HepG2 (cell line): Measurements from ENCODE around the gene GABRG3. TPM values are rescaled to one million over a fixed set of nuclear protein-coding genes. Genes with fewer than 3 reads are reported as not detected.

Experiments used
- ATAC-seq: fragments of 200-7000 bp; cut with Tn5 transposase; 3 replicates; pipeline ENCODE4 v1.9.1; 2020; ENCODE audit warnings: mild to moderate bottlenecking, moderate library complexity
- BruUV-seq: library from RNA; stranded (reverse); fragments of 400-500 nt; replicated peaks from 2 replicates; lab custom pipeline; 2021; lab: Mats Ljungman, UMichigan
- CTCF ChIA-PET: fragments of 300-600 bp; formaldehyde crosslinking; extraction: SDS; loops from one replicate; lab custom pipeline; 2021; ENCODE audit warnings: low total read pairs, inconsistent platforms, low intra/inter-chr PET ratio; lab: Yijun Ruan, JAX
- POLR2A ChIA-PET: fragments of 350-600 bp; sonication (Branson Sonifier 250); formaldehyde crosslinking; loops from one replicate; lab custom pipeline; 2020; ENCODE audit warnings: antibody characterized with exemption, inconsistent platforms; lab: Yijun Ruan, JAX
- DNase-seq: peaks from one replicate; pipeline ENCODE4 v3.0.0-alpha.2; 2015; ENCODE audit warnings: low spot score
- FAIRE-seq: peaks from 3 replicates; lab custom pipeline; 2011; peaks lifted over from hg19 to GRCh38; lab: Jason Lieb, UNC
- H2AFZ ChIP-seq: one replicate; pipeline ENCODE4 v1.6.1; 2011; ENCODE audit warnings: low read length, inconsistent platforms
- H3K27ac ChIP-seq: fragments of 300-600 bp; 3 replicates; pipeline ENCODE4 v1.8.0; 2011; ENCODE audit warnings: mixed run types, mild to moderate bottlenecking, mixed read lengths, low read length, inconsistent platforms; ENCODE audit not compliant: insufficient read depth; ENCODE audit errors: extremely low read length
- H3K27me3 ChIP-seq, 2 experiments: fragments of 200-600 bp in 1 of 2; 2 replicates in 1 of 2; 3 replicates in 1 of 2; pipeline versions ENCODE4 v1.6.0 to v1.8.0; 2011; ENCODE audit warnings: low read length in 2 of 2, mild to moderate bottlenecking in 2 of 2, moderate library complexity in 2 of 2, inconsistent platforms in 1 of 2; ENCODE audit not compliant: insufficient read depth in 2 of 2, control insufficient read depth in 1 of 2
- H3K36me3 ChIP-seq, 2 experiments: fragments of 200-600 bp in 1 of 2; replicated peaks in 1 of 2; 2 replicates in 1 of 2; 3 replicates in 1 of 2; pipeline versions ENCODE4 v1.5.1 to v1.8.0; 2011; ENCODE audit warnings: low read length in 2 of 2, inconsistent platforms in 1 of 2; ENCODE audit not compliant: insufficient read depth in 2 of 2, control insufficient read depth in 1 of 2
- H3K4me1 ChIP-seq: 2 replicates; pipeline ENCODE4 v1.5.1; 2012; ENCODE audit warnings: low read length, inconsistent platforms; ENCODE audit not compliant: insufficient read depth
- H3K4me2 ChIP-seq: 2 replicates; pipeline ENCODE4 v1.6.0; 2011; ENCODE audit warnings: low read depth, low read length, inconsistent platforms
- H3K4me3 ChIP-seq, 3 experiments: fragments of 200-600 bp in 1 of 3; sonication (generic), shearing (Covaris generic) in 1 of 3; replicated peaks in 1 of 3; 2 replicates each; pipeline ENCODE4 v1.5.1; 2011 to 2016; ENCODE audit warnings: low read length in 3 of 3, inconsistent platforms in 2 of 3, low read depth in 2 of 3, mild to moderate bottlenecking in 2 of 3, control low read depth in 1 of 3, mixed read lengths in 1 of 3; ENCODE audit not compliant: insufficient read depth in 1 of 3
- H3K79me2 ChIP-seq: one replicate; pipeline ENCODE4 v1.6.1; 2011; ENCODE audit warnings: low read length, inconsistent platforms; ENCODE audit not compliant: insufficient read depth
- H3K9ac ChIP-seq: 2 replicates; pipeline ENCODE4 v1.6.0; 2011; ENCODE audit warnings: mild to moderate bottlenecking, low read depth, low read length, inconsistent platforms; ENCODE audit not compliant: insufficient read depth
- H3K9me3 ChIP-seq: 2 replicates; pipeline ENCODE4 v1.5.1; 2012; ENCODE audit warnings: mild to moderate bottlenecking, low read length
- H4K20me1 ChIP-seq: 2 replicates; pipeline ENCODE4 v1.6.0; 2011; ENCODE audit warnings: inconsistent platforms, mild to moderate bottlenecking, low read length, moderate library complexity; ENCODE audit not compliant: insufficient read depth
- AKAP8 ChIP-seq: sonication (generic); formaldehyde crosslinking; IDR thresholded peaks from 2 replicates; pipeline ENCODE4 v1.5.1; 2020; ENCODE audit warnings: mild to moderate bottlenecking, missing genetic modification reagents
- CBFB ChIP-seq: sonication (generic); formaldehyde crosslinking; IDR thresholded peaks from 2 replicates; pipeline ENCODE4 v1.4.0; 2020; ENCODE audit warnings: missing genetic modification reagents
- CC2D1A ChIP-seq: sonication (generic); formaldehyde crosslinking; IDR thresholded peaks from 2 replicates; pipeline ENCODE4 v1.8.1; 2023; ENCODE audit warnings: mild to moderate bottlenecking, missing genetic modification reagents
- FOXM1 ChIP-seq: sonication (generic); formaldehyde crosslinking; IDR thresholded peaks from 2 replicates; pipeline ENCODE4 v1.5.0; 2020; ENCODE audit warnings: missing genetic modification reagents
- GZF1 ChIP-seq: sonication (generic); formaldehyde crosslinking; IDR thresholded peaks from 2 replicates; pipeline ENCODE4 v1.5.1; 2020; ENCODE audit warnings: mild to moderate bottlenecking, missing genetic modification reagents
- HNF4G ChIP-seq, 2 experiments: sonication (generic) in 1 of 2; formaldehyde crosslinking in 1 of 2; IDR thresholded peaks; 2 replicates each; pipeline versions ENCODE4 v1.4.0 to v1.6.1; 2011 to 2020; ENCODE audit warnings: borderline replicate concordance in 2 of 2, low read depth in 2 of 2, mild to moderate bottlenecking in 2 of 2, low read length in 1 of 2, missing genetic modification reagents in 1 of 2, moderate library complexity in 1 of 2
- HNRNPLL ChIP-seq: fragments of 200-400 bp; formaldehyde crosslinking; IDR thresholded peaks from 2 replicates; pipeline ENCODE4 v1.6.1; 2017; ENCODE audit warnings: mild to moderate bottlenecking, low read depth, low read length; ENCODE audit not compliant: poor library complexity, severe bottlenecking
- KDM5A ChIP-seq: fragments of 200-600 bp; sonication (generic); IDR thresholded peaks from 2 replicates; pipeline ENCODE4 v1.7.0; 2018; ENCODE audit warnings: antibody characterized with exemption, mild to moderate bottlenecking, low read length, borderline replicate concordance
- NFE2 ChIP-seq: sonication (generic); formaldehyde crosslinking; IDR thresholded peaks from 2 replicates; pipeline ENCODE4 v1.4.0; 2020; ENCODE audit warnings: missing genetic modification reagents
- RELA ChIP-seq: sonication (generic); formaldehyde crosslinking; IDR thresholded peaks from 2 replicates; pipeline ENCODE4 v1.4.0; 2020; ENCODE audit warnings: missing genetic modification reagents
- SP2 ChIP-seq: sonication (generic); formaldehyde crosslinking; IDR thresholded peaks from 2 replicates; pipeline ENCODE4 v1.5.1; 2020; ENCODE audit warnings: mild to moderate bottlenecking, missing genetic modification reagents
- TEAD3 ChIP-seq: optimal IDR thresholded peaks from 2 replicates; pipeline ENCODE3; 2016; ENCODE audit warnings: borderline replicate concordance
- U2AF1 ChIP-seq: fragments of 200-400 bp; formaldehyde crosslinking; optimal IDR thresholded peaks from 2 replicates; pipeline ENCODE3; 2017; ENCODE audit warnings: mild to moderate bottlenecking, low read depth, low read length
- USF2 ChIP-seq, 2 experiments: sonication (generic) in 1 of 2; formaldehyde crosslinking in 1 of 2; IDR thresholded peaks; 2 replicates each; pipeline versions ENCODE4 v1.5.1 to v1.6.1; 2011 to 2020; ENCODE audit warnings: borderline replicate concordance in 1 of 2, low read depth in 1 of 2, low read length in 1 of 2, mild to moderate bottlenecking in 1 of 2, missing genetic modification reagents in 1 of 2, moderate library complexity in 1 of 2
- ZBTB20 ChIP-seq: sonication (generic); formaldehyde crosslinking; IDR thresholded peaks from 2 replicates; pipeline ENCODE4 v1.8.1; 2023; ENCODE audit warnings: missing genetic modification reagents, low read depth, mild to moderate bottlenecking, borderline replicate concordance
- ZKSCAN5 ChIP-seq: sonication (generic); formaldehyde crosslinking; IDR thresholded peaks from 2 replicates; pipeline ENCODE4 v1.5.1; 2020; ENCODE audit warnings: mild to moderate bottlenecking, missing genetic modification reagents
- ZNF10 ChIP-seq: sonication (generic); formaldehyde crosslinking; IDR thresholded peaks from 2 replicates; pipeline ENCODE4 v1.4.0; 2020; ENCODE audit warnings: mild to moderate bottlenecking, low read depth, missing genetic modification reagents, borderline replicate concordance
- ZNF431 ChIP-seq: sonication (generic); formaldehyde crosslinking; IDR thresholded peaks from 2 replicates; pipeline ENCODE4 v1.9.0; 2022; ENCODE audit warnings: missing genetic modification reagents, low read depth, mild to moderate bottlenecking, borderline replicate concordance
- ZNF678 ChIP-seq: sonication (generic); formaldehyde crosslinking; IDR thresholded peaks from 2 replicates; pipeline ENCODE4 v1.4.0; 2020; ENCODE audit warnings: mild to moderate bottlenecking, missing genetic modification reagents
- ZNF850 ChIP-seq: sonication (generic); formaldehyde crosslinking; conservative IDR thresholded peaks from 2 replicates; pipeline ENCODE4 v1.9.0; 2021; ENCODE audit warnings: mild to moderate bottlenecking, missing genetic modification reagents
- WGBS: methylation state at CpG from one replicate; pipeline ENCODE4 v1.1.6; 2017; ENCODE audit warnings: low lambda C conversion rate; 5-methylcytosine and 5-hydroxymethylcytosine counted together
- in situ Hi-C: cut with HindIII; loops from 2 replicates; pipeline ENCODE4 v1.10.0; 2017; ENCODE audit warnings: low pct_unique_long_range_greater_than_20kb; ENCODE audit not compliant: extremely low pct_ligation_motif_present
- intact Hi-C: fragments of 100-400 bp; cut with micrococcal nuclease; formaldehyde crosslinking; loops from one replicate; pipeline ENCODE4 v1.10.0; 2022; ENCODE audit not compliant: unreplicated experiment
- polyA plus RNA-seq, 8 experiments: library from polyadenylated mRNA; depleted of rRNA in 3 of 8; stranded (reverse) in 7 of 8; unstranded in 1 of 8; fragments of >200 nt; fragmentation: Illumina TruSeq in 4 of 8; extraction: Trizol in 4 of 8; gene quantifications; 2 replicates each; pipeline versions ENCODE4 v1.2.1 to v1.2.3, GENCODE V29; 2011 to 2016; ENCODE audit warnings: low read depth in 4 of 8, missing spikeins in 1 of 8, mixed read lengths in 1 of 8; ENCODE audit not compliant: insufficient read depth in 1 of 8
- total RNA-seq, 5 experiments: library from RNA; depleted of rRNA; stranded (reverse); fragments of >200 nt; fragmentation: Illumina TruSeq; extraction: Trizol; gene quantifications; 2 replicates each; pipeline ENCODE4 v1.2.3, GENCODE V29; 2016; ENCODE audit warnings: low read depth in 1 of 5
- TF ChIP-seq, protein P1 (sequence below): sonication (generic); formaldehyde crosslinking; IDR thresholded peaks from 2 replicates; pipeline ENCODE4 v1.5.1; 2020; ENCODE audit warnings: missing genetic modification reagents, mild to moderate bottlenecking, borderline replicate concordance

GABRG3 gene
- total and polyA plus RNA-seq, 2 of the 13 experiments (the other 11 are each of a cell fraction or from before 2014, with no cell fraction given) = not detected

DNA sequence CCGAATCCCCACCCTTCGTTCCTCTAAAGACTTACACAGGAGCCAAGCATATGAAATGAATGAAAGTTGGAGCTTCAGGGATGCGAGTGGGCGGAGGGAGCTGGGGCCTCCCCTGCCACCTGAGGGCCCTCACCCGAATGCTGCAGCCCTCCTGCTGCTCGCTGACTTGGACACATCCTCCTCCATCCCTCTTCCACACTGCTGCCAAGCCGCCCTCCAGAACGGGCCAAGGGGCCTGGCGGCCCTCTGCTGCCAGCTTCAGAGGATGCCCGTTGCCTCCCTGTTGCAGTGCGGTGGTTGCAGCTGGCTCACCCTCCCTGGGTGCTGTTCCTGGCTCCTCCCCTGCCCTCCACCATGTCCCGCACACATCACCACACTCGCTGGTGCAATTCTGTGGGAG, 71.2 kb downstream of the GABRG3 start (continued):
- TF ChIP-seq HNRNPLL (no peak), ZBTB20 (CRISPR knock-in tag) (no peak), RELA (CRISPR knock-in tag) (no peak)

- in situ Hi-C loops = no loop called here
- TF ChIP-seq ZNF10 (CRISPR knock-in tag) (no peak), U2AF1 (no peak), TEAD3 (no peak), GZF1 (CRISPR knock-in tag) (no peak), ZKSCAN5 (CRISPR knock-in tag) (no peak), ZNF850 (CRISPR knock-in tag) (no peak), AKAP8 (CRISPR knock-in tag) (no peak), FOXM1 (CRISPR knock-in tag) (no peak), NFE2 (CRISPR knock-in tag) (no peak), HNF4G (IDR thresholded peaks at IDR 0.05; ENCODE audit: borderline replicate concordance, low read depth, low read length) (no peak), HNF4G (CRISPR knock-in tag; IDR thresholded peaks at IDR 0.05; ENCODE audit: borderline replicate concordance, low read depth) (no peak), ZNF431 (no peak), CBFB (no peak), SP2 (CRISPR knock-in tag) (no peak), KDM5A (no peak), USF2 (IDR thresholded peaks at IDR 0.05; ENCODE audit: low read depth, low read length) (no peak), USF2 (CRISPR knock-in tag; IDR thresholded peaks at IDR 0.05; ENCODE audit: borderline replicate concordance) (no peak), CC2D1A (CRISPR knock-in tag) (no peak), ZNF678 (CRISPR knock-in tag) (no peak)
- TF ChIP-seq, protein P1, sequence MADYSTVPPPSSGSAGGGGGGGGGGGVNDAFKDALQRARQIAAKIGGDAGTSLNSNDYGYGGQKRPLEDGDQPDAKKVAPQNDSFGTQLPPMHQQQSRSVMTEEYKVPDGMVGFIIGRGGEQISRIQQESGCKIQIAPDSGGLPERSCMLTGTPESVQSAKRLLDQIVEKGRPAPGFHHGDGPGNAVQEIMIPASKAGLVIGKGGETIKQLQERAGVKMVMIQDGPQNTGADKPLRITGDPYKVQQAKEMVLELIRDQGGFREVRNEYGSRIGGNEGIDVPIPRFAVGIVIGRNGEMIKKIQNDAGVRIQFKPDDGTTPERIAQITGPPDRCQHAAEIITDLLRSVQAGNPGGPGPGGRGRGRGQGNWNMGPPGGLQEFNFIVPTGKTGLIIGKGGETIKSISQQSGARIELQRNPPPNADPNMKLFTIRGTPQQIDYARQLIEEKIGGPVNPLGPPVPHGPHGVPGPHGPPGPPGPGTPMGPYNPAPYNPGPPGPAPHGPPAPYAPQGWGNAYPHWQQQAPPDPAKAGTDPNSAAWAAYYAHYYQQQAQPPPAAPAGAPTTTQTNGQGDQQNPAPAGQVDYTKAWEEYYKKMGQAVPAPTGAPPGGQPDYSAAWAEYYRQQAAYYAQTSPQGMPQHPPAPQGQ (CRISPR knock-in tag) = no peak
Measured at GRCh38 chr15:27042646-27043045, 71.7 kb downstream of the GABRG3 start.

More at GRCh38 chr15:27042646-27043045, 71.7 kb downstream of the GABRG3 start:
- no peaks in the 10 kb centered on the region for H3K4me1 ChIP-seq
- no peak for DNase-seq
- WGBS = 0% methylated on average over 4 of the region's 6 CpGs
- BruUV-seq = no TSS peak
- H4K20me1 ChIP-seq = no peaks in the 10 kb centered on the region
- H3K36me3 ChIP-seq = no peaks in the 10 kb centered on the region
- no peak overlapping the region for H2AFZ ChIP-seq
- no peak for FAIRE-seq
- no peaks in the 10 kb centered on the region for H3K79me2 ChIP-seq
- H3K27me3 ChIP-seq = peaks cover 0 to 17% of the 10 kb centered on the region in 2 experiments; a peak in 2 of 5 replicates
- intact Hi-C loops = no loop called here
- H3K4me3 ChIP-seq = no peak overlapping the region
- no peak overlapping the region for H3K4me2 ChIP-seq
- CTCF ChIA-PET = no interaction called here
- no peak overlapping the region for H3K27ac ChIP-seq
- no peaks in the 10 kb centered on the region for H3K9me3 ChIP-seq
- H3K9ac ChIP-seq = no peak overlapping the region
- ATAC-seq = no peak
- POLR2A ChIA-PET = no interaction called here
